ENCODE results near the gene PLD1. TPM values are rescaled to one million over a fixed set of nuclear protein-coding genes. Genes with fewer than 3 reads are reported as not detected.

Gene PLD1
- total RNA-seq, 1 donor from 2014 or later, result 13.9 TPM

- Mint-ChIP-seq H3K4me3 (ENCODE audit: unreplicated experiment) (no peak overlapping the region), H3K4me1 (ENCODE audit: unreplicated experiment) (peaks cover 16% of the 10 kb centered on the region), H3K27me3 (ENCODE audit: unreplicated experiment) (no peaks in the 10 kb centered on the region), H3K36me3 (ENCODE audit: unreplicated experiment) (no peaks in the 10 kb centered on the region), H3K27ac (ENCODE audit: unreplicated experiment) (no peak overlapping the region), H3K9me3 (ENCODE audit: unreplicated experiment) (no peaks in the 10 kb centered on the region)
- DNase-seq (ENCODE audit: extremely low spot score, unreplicated experiment), result no peak
- TF ChIP-seq CTCF (IDR thresholded peaks at IDR 0.05), result no peak
Measured at GRCh38 chr3:171776839-171777583, 33.3 kb downstream of the PLD1 start.

GRCh38 chr3:171776411-171776810, 33.9 kb downstream of the PLD1 start:
- no peaks in the 10 kb centered on the region for H3K27me3 Mint-ChIP-seq (ENCODE audit: unreplicated experiment)
- no peaks in the 10 kb centered on the region for H3K36me3 Mint-ChIP-seq (ENCODE audit: unreplicated experiment)
- TF ChIP-seq CTCF (IDR thresholded peaks at IDR 0.05), result no peak

GRCh38 chr3:171775943-171776342, 34.3 kb downstream of the PLD1 start:
- Mint-ChIP-seq H3K9me3 (ENCODE audit: unreplicated experiment) (no peaks in the 10 kb centered on the region), H3K27me3 (ENCODE audit: unreplicated experiment) (no peaks in the 10 kb centered on the region), H3K36me3 (ENCODE audit: unreplicated experiment) (no peaks in the 10 kb centered on the region), H3K27ac (ENCODE audit: unreplicated experiment) (no peak overlapping the region), H3K4me1 (ENCODE audit: unreplicated experiment) (peaks cover 27% of the 10 kb centered on the region), H3K4me3 (ENCODE audit: unreplicated experiment) (no peak overlapping the region)
- no peak for DNase-seq (ENCODE audit: extremely low spot score, unreplicated experiment)
- no peak for TF ChIP-seq CTCF (IDR thresholded peaks at IDR 0.05)

More at GRCh38 chr3:171776411-171776810, 33.9 kb downstream of the PLD1 start:
- H3K9me3 Mint-ChIP-seq (ENCODE audit: unreplicated experiment), result no peaks in the 10 kb centered on the region
- H3K4me3 Mint-ChIP-seq (ENCODE audit: unreplicated experiment), result no peak overlapping the region
- no peak for DNase-seq (ENCODE audit: extremely low spot score, unreplicated experiment)
- no peak overlapping the region for H3K27ac Mint-ChIP-seq (ENCODE audit: unreplicated experiment)
- H3K4me1 Mint-ChIP-seq (ENCODE audit: unreplicated experiment), result peaks cover 22% of the 10 kb centered on the region

GRCh38 chr3:171774521-171774920, 35.8 kb downstream of the PLD1 start:
- Mint-ChIP-seq H3K4me3 (ENCODE audit: unreplicated experiment) (no peak overlapping the region), H3K4me1 (ENCODE audit: unreplicated experiment) (peaks cover 34% of the 10 kb centered on the region), H3K9me3 (ENCODE audit: unreplicated experiment) (no peaks in the 10 kb centered on the region), H3K27me3 (ENCODE audit: unreplicated experiment) (no peaks in the 10 kb centered on the region), H3K36me3 (ENCODE audit: unreplicated experiment) (no peaks in the 10 kb centered on the region), H3K27ac (ENCODE audit: unreplicated experiment) (no peak overlapping the region)
- no peak for DNase-seq (ENCODE audit: extremely low spot score, unreplicated experiment)
- TF ChIP-seq CTCF (IDR thresholded peaks at IDR 0.05), result no peak

- no peaks in the 10 kb centered on the region for H3K9me3 Mint-ChIP-seq (ENCODE audit: unreplicated experiment)
- no peak overlapping the region for H3K27ac Mint-ChIP-seq (ENCODE audit: unreplicated experiment)
- H3K4me3 Mint-ChIP-seq (ENCODE audit: unreplicated experiment), result no peak overlapping the region
- TF ChIP-seq CTCF (IDR thresholded peaks at IDR 0.05), result peak; percentile 84
- H3K36me3 Mint-ChIP-seq (ENCODE audit: unreplicated experiment), result no peaks in the 10 kb centered on the region
- no peaks in the 10 kb centered on the region for H3K27me3 Mint-ChIP-seq (ENCODE audit: unreplicated experiment)
- DNase-seq (ENCODE audit: extremely low spot score, unreplicated experiment), result no peak
- peaks cover 42% of the 10 kb centered on the region for H3K4me1 Mint-ChIP-seq (ENCODE audit: unreplicated experiment)
Measured at GRCh38 chr3:171772427-171773056, 37.7 kb downstream of the PLD1 start.
